K562 (cell line): ENCODE measurements around the gene PTK7. TPM values are rescaled to one million over a fixed set of nuclear protein-coding genes. Genes with fewer than 3 reads are reported as not detected.

Source experiments
- CEBPG ChIP-seq, 3 experiments: fragments of 200-800 bp in 1 of 3; sonication (Bioruptor generic) in 1 of 3; sonication (generic) in 1 of 3; formaldehyde crosslinking in 1 of 3; IDR thresholded peaks in 2 of 3; conservative IDR thresholded peaks in 1 of 3; 2 replicates each; pipeline versions ENCODE4 v1.6.1 to v1.8.0; 2016 to 2022; ENCODE audit warnings: missing compliant biosample characterization in 2 of 3, missing genetic modification characterization in 2 of 3, mild to moderate bottlenecking in 1 of 3, missing genetic modification reagents in 1 of 3
- CXXC5 ChIP-seq: fragments of 250-450 bp; sonication (Bioruptor Pico); IDR thresholded peaks from 2 replicates; pipeline ENCODE4 v1.8.0; 2022; ENCODE audit warnings: inconsistent platforms, mild to moderate bottlenecking, moderate library complexity
- FOXJ2 ChIP-seq: fragments of 200-800 bp; sonication (Bioruptor generic); IDR thresholded peaks from 2 replicates; pipeline ENCODE4 v1.6.1; 2016; ENCODE audit warnings: missing genetic modification characterization, missing compliant biosample characterization
- HNRNPLL ChIP-seq: fragments of 200-400 bp; formaldehyde crosslinking; IDR thresholded peaks from 2 replicates; pipeline ENCODE4 v1.6.1; 2017; ENCODE audit warnings: low read length, low read depth, mild to moderate bottlenecking; ENCODE audit not compliant: poor library complexity, severe bottlenecking
- KLF6 ChIP-seq: fragments of 250-450 bp; sonication (Bioruptor Pico); IDR thresholded peaks from 2 replicates; pipeline ENCODE4 v1.4.0; 2020; ENCODE audit warnings: mild to moderate bottlenecking, moderate library complexity, borderline replicate concordance
- NCOA6 ChIP-seq: fragments of 450-650 bp; IDR thresholded peaks from 2 replicates; pipeline ENCODE4 v1.6.1; 2017; ENCODE audit warnings: mild to moderate bottlenecking
- POLR3G ChIP-seq: IDR thresholded peaks from 2 replicates; pipeline ENCODE4 v1.6.1; 2011; ENCODE audit not compliant: insufficient read length, insufficient replicate concordance; ENCODE audit errors: extremely low read depth
- RUNX1 ChIP-seq: sonication (generic); IDR thresholded peaks from 2 replicates; pipeline ENCODE4 v1.6.1; 2016; ENCODE audit warnings: antibody characterized with exemption, low read depth
- SMARCB1 ChIP-seq: IDR thresholded peaks from 2 replicates; pipeline ENCODE4 v1.6.1; 2011; ENCODE audit warnings: improper control_type of control experiment, low read depth; ENCODE audit not compliant: insufficient read length
- SRSF1 ChIP-seq: fragments of 200-400 bp; formaldehyde crosslinking; IDR thresholded peaks from 2 replicates; pipeline ENCODE4 v1.6.1; 2017; ENCODE audit warnings: mild to moderate bottlenecking, low read depth, low read length, moderate library complexity
- USF1 ChIP-seq: sonication (generic); formaldehyde crosslinking; IDR thresholded peaks from 2 replicates; pipeline ENCODE4 v1.9.0; 2022; ENCODE audit warnings: mild to moderate bottlenecking, missing genetic modification reagents
- YY1 ChIP-seq, 3 experiments: IDR thresholded peaks; 2 replicates each; pipeline ENCODE4 v1.6.1; 2011; ENCODE audit warnings: low read length in 2 of 3, mild to moderate bottlenecking in 2 of 3, moderate library complexity in 2 of 3, borderline replicate concordance in 1 of 3, control low read depth in 1 of 3, low read depth in 1 of 3; ENCODE audit not compliant: insufficient read depth in 3 of 3, insufficient replicate concordance in 2 of 3, control insufficient read depth in 1 of 3, insufficient read length in 1 of 3; ENCODE audit errors: extremely low read depth in 1 of 3
- ZBTB17 ChIP-seq: fragments of 450-650 bp; formaldehyde crosslinking; IDR thresholded peaks from 2 replicates; pipeline ENCODE4 v1.4.0; 2020; ENCODE audit warnings: mild to moderate bottlenecking
- ZNF121 ChIP-seq: sonication (generic); formaldehyde crosslinking; conservative IDR thresholded peaks from 2 replicates; pipeline ENCODE4 v1.8.0; 2022; ENCODE audit warnings: missing genetic modification reagents
- ZNF146 ChIP-seq: IDR thresholded peaks from one replicate; pipeline ENCODE4 v1.6.1; 2018; ENCODE audit warnings: missing compliant biosample characterization; ENCODE audit not compliant: unreplicated experiment
- ZNF3 ChIP-seq: fragments of 250-450 bp; sonication (Bioruptor Pico); IDR thresholded peaks from 2 replicates; pipeline ENCODE4 v1.5.0; 2021; ENCODE audit warnings: mild to moderate bottlenecking, moderate library complexity
- ZNF347 ChIP-seq: fragments of 450-650 bp; formaldehyde crosslinking; IDR thresholded peaks from 2 replicates; pipeline ENCODE4 v1.4.0; 2020; ENCODE audit warnings: low read depth, mild to moderate bottlenecking, moderate library complexity
- ZNF395 ChIP-seq: fragments of 200-800 bp; sonication (Bioruptor generic); IDR thresholded peaks from 2 replicates; pipeline ENCODE4 v1.6.1; 2017; ENCODE audit warnings: missing genetic modification characterization, missing compliant biosample characterization
- ZNF609 ChIP-seq: sonication (generic); formaldehyde crosslinking; IDR thresholded peaks from 2 replicates; pipeline ENCODE4 v1.8.1; 2023; ENCODE audit warnings: missing genetic modification reagents, mild to moderate bottlenecking, borderline replicate concordance
- ZNF668 ChIP-seq: fragments of 250-450 bp; sonication (Bioruptor Pico); IDR thresholded peaks from 2 replicates; pipeline ENCODE4 v1.8.0; 2022; ENCODE audit warnings: mild to moderate bottlenecking, inconsistent platforms
- polyA plus RNA-seq, 8 experiments: library from polyadenylated mRNA; depleted of rRNA in 4 of 8; stranded (reverse) in 5 of 8; unstranded in 3 of 8; fragments of >200 nt; fragmentation: Nextera tagmentation in 2 of 8; fragmentation: Illumina TruSeq in 1 of 8; extraction: Ambion mirVana in 2 of 8; extraction: Trizol in 1 of 8; gene quantifications; 2 replicates each; pipeline versions ENCODE4 v1.2.1 to v1.2.3, GENCODE V29; 2011 to 2014; ENCODE audit warnings: inconsistent platforms in 1 of 8, missing spikeins in 1 of 8
- total RNA-seq, 7 experiments: library from RNA; depleted of rRNA in 6 of 7; stranded (reverse); fragments of >200 nt in 6 of 7; fragmentation: Illumina TruSeq in 2 of 7; extraction: Trizol in 2 of 7; gene quantifications; 2 replicates each; pipeline versions ENCODE4 v1.2.1 to v1.2.3, GENCODE V29; 2011 to 2021; ENCODE audit warnings: low replicate concordance in 1 of 7

The PTK7 gene
- total and polyA plus RNA-seq, 9 of the 15 experiments (the other 6 are each of a cell fraction or from before 2014, with no cell fraction given), result 0.20 to 6.8 (median 4.2) TPM

GRCh38 chr6:43093436-43094289, 17.5 kb downstream of the PTK7 start (continued):
- TF ChIP-seq ZNF395 (CRISPR knock-in tag) (no peak), YY1 (IDR thresholded peaks at IDR 0.05; ENCODE audit: borderline replicate concordance in 1 of 3, control insufficient read depth in 1 of 3, extremely low read depth in 1 of 3, insufficient read depth in 3 of 3, insufficient read length in 1 of 3, insufficient replicate concordance in 2 of 3, low read depth in 1 of 3, low read length in 2 of 3) (no peak), ZNF668 (CRISPR knock-in tag) (no peak), USF1 (CRISPR knock-in tag) (no peak), ZNF347 (CRISPR knock-in tag) (no peak), ZBTB17 (CRISPR knock-in tag) (no peak), ZNF609 (no peak), ZNF146 (CRISPR knock-in tag) (no peak), ZNF121 (no peak), FOXJ2 (no peak), KLF6 (CRISPR knock-in tag) (no peak), HNRNPLL (no peak), NCOA6 (no peak), SMARCB1 (no peak), POLR3G (no peak), CEBPG (CRISPR knock-in tag; IDR thresholded peaks at IDR 0.05) (no peak), CEBPG (tag; conservative IDR thresholded peaks at IDR 0.05 in 1 of 2, IDR thresholded peaks at IDR 0.05 in 1 of 2) (0 out of 4 replicates have a peak, but pooled peaks of 1 of the 2 experiments have one; percentile 6), RUNX1 (no peak), CXXC5 (CRISPR knock-in tag) (no peak), SRSF1 (no peak), ZNF3 (CRISPR knock-in tag) (no peak)
